Stomach (tissue), 4 donors: ENCODE results near the gene PYM1.

Experiments used
- EP300 ChIP-seq: sonication (generic); formaldehyde crosslinking; IDR thresholded peaks from one replicate; pipeline ENCODE4 v1.6.1; 2017; ENCODE audit warnings: antibody characterized with exemption
- POLR2A ChIP-seq, 4 donors: fragments of 450-650 bp; IDR thresholded peaks; one replicate each; pipeline ENCODE4 v1.6.1; 2016; ENCODE audit warnings: antibody characterized with exemption in 4 of 4, control low read depth in 2 of 4, mild to moderate bottlenecking in 1 of 4, moderate library complexity in 1 of 4
- POLR2AphosphoS5 ChIP-seq, 3 donors: sonication (generic); formaldehyde crosslinking; IDR thresholded peaks; one replicate each; pipeline ENCODE4 v1.6.1; 2016; ENCODE audit warnings: antibody characterized with exemption in 3 of 3
- TF ChIP-seq, protein P1 (sequence below), 7 experiments: fragments of 450-650 bp in 4 of 7; fragments of 200-600 bp in 3 of 7; sonication (generic) in 3 of 7; IDR thresholded peaks; one replicate each; pipeline ENCODE4 v1.5.1; 2016 to 2019; ENCODE audit warnings: antibody characterized with exemption in 7 of 7, control low read depth in 2 of 7, mild to moderate bottlenecking in 1 of 7

DNA sequence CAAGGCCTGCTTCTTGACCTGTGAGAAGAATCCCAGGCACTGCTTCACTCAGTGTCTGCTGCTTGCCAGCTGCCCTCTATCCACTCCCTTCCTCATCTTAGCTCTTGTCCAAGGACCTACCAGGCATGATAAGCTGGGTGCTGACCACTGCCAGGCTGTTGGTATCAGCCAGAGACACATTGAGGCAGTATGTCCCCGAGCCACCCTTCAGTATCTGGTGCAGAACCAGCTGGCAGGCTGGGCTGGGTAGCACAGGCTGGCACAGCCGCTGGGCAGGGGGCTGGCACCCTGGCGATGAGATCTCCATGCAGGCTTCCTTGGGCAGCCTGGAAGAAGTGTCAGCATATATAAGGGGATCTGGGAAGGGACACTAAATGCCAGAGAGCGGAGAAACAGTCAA is 27.6 kb upstream of the PYM1 start:
- TF ChIP-seq, protein P1, sequence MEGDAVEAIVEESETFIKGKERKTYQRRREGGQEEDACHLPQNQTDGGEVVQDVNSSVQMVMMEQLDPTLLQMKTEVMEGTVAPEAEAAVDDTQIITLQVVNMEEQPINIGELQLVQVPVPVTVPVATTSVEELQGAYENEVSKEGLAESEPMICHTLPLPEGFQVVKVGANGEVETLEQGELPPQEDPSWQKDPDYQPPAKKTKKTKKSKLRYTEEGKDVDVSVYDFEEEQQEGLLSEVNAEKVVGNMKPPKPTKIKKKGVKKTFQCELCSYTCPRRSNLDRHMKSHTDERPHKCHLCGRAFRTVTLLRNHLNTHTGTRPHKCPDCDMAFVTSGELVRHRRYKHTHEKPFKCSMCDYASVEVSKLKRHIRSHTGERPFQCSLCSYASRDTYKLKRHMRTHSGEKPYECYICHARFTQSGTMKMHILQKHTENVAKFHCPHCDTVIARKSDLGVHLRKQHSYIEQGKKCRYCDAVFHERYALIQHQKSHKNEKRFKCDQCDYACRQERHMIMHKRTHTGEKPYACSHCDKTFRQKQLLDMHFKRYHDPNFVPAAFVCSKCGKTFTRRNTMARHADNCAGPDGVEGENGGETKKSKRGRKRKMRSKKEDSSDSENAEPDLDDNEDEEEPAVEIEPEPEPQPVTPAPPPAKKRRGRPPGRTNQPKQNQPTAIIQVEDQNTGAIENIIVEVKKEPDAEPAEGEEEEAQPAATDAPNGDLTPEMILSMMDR (IDR thresholded peaks at IDR 0.05) = no peak
- TF ChIP-seq POLR2A (IDR thresholded peaks at IDR 0.05) = no peak
- no peak for TF ChIP-seq POLR2AphosphoS5 (IDR thresholded peaks at IDR 0.05)
- no peak for TF ChIP-seq EP300
